SU-DHL-6 (cell line): ENCODE data around the gene COL24A1.

Source experiments
- H2AFZ ChIP-seq: fragments of 200-600 bp; sonication (generic); 2 replicates; pipeline ENCODE4 v1.6.1; 2014; ENCODE audit warnings: low read depth, mild to moderate bottlenecking, moderate library complexity, mixed read lengths, antibody characterized with exemption, low read length; ENCODE audit not compliant: severe bottlenecking
- H3F3A ChIP-seq: fragments of 200-600 bp; shearing (Covaris generic); 2 replicates; pipeline ENCODE4 v1.6.0; 2016; ENCODE audit warnings: antibody characterized with exemption, mild to moderate bottlenecking; ENCODE audit not compliant: insufficient read depth
- H3K27ac ChIP-seq: fragments of 200-600 bp; sonication (generic); 2 replicates; pipeline ENCODE4 v1.5.1; 2016; ENCODE audit warnings: low read depth, mild to moderate bottlenecking, low read length, moderate library complexity, mixed read lengths
- H3K27me3 ChIP-seq: fragments of 200-600 bp; sonication (generic), shearing (Covaris generic); 2 replicates; pipeline ENCODE4 v1.6.0; 2014; ENCODE audit warnings: mild to moderate bottlenecking, low read length
- H3K36me3 ChIP-seq: fragments of 200-600 bp; sonication (generic); 2 replicates; pipeline ENCODE4 v1.6.1; 2014; ENCODE audit warnings: mild to moderate bottlenecking, low read length, mixed read lengths
- H3K4me2 ChIP-seq: fragments of 300-600, 200-600 bp; shearing (Covaris generic), sonication (generic); 2 replicates; pipeline ENCODE4 v1.6.0; 2014; ENCODE audit warnings: low read length, low read depth, mild to moderate bottlenecking; ENCODE audit not compliant: poor library complexity, severe bottlenecking
- H3K4me3 ChIP-seq: fragments of 200-600 bp; sonication (generic); 2 replicates; pipeline ENCODE4 v1.5.1; 2014; ENCODE audit warnings: antibody characterized with exemption, low read length, mild to moderate bottlenecking, mixed read lengths; ENCODE audit not compliant: insufficient read depth, poor library complexity, severe bottlenecking
- H3K79me2 ChIP-seq: fragments of 200-600 bp; sonication (generic); 2 replicates; pipeline ENCODE4 v1.6.1; 2014; ENCODE audit warnings: mild to moderate bottlenecking, low read length, moderate library complexity; ENCODE audit not compliant: insufficient read depth
- H3K9ac ChIP-seq: fragments of 200-600 bp; sonication (generic); 2 replicates; pipeline ENCODE4 v1.7.0; 2014; ENCODE audit warnings: mild to moderate bottlenecking, low read length
- H3K9me2 ChIP-seq: fragments of 200-600 bp; sonication (generic); replicated peaks from 2 replicates; pipeline ENCODE4 v1.6.1; 2014; ENCODE audit warnings: low read length; ENCODE audit not compliant: insufficient read depth
- H3K9me3 ChIP-seq: fragments of 200-600 bp; sonication (generic); 2 replicates; pipeline ENCODE4 v1.6.1; 2014; ENCODE audit warnings: low read length, mixed read lengths; ENCODE audit not compliant: insufficient read depth
- H4K20me1 ChIP-seq: fragments of 200-600 bp; sonication (generic); 2 replicates; pipeline ENCODE4 v1.6.1; 2014; ENCODE audit warnings: low read depth, mild to moderate bottlenecking, antibody characterized with exemption, low read length, moderate library complexity, mixed read lengths
- EZH2phosphoT487 ChIP-seq: fragments of 200-600 bp; sonication (generic), shearing (Covaris generic); conservative IDR thresholded peaks from 2 replicates; pipeline ENCODE4 v1.6.1; 2018; ENCODE audit warnings: mild to moderate bottlenecking, antibody characterized with exemption, low read length, moderate library complexity, mixed read lengths
- TF ChIP-seq, protein P1 (sequence below): fragments of 200-600 bp; sonication (generic); IDR thresholded peaks from one replicate; pipeline ENCODE4 v1.5.1; 2017; ENCODE audit warnings: antibody characterized with exemption, mild to moderate bottlenecking, low read length, moderate library complexity; ENCODE audit not compliant: insufficient read depth, poor library complexity, severe bottlenecking

Gene COL24A1

DNA sequence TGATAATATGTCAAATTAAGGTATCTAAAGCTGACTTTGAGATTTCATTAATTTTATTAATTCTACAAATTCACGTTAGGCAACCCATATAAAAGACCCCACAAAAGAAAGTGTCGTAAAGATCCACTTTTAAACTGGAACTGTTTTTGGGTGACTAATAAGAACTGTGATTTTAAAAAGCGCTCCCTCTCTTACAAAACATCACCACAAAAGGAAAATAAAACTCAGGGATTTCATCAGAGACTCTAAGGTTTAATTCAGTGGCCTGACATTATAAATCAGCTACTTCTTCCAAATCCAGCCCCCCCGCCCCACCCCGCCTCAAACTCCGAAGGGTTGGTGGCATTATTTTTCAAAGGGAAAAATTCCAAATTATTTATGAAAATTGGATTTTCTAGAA lies 2.7 kb downstream of the COL24A1 start:
- no peaks in the 10 kb centered on the region for H3K36me3 ChIP-seq
- no peaks in the 10 kb centered on the region for H3K9me3 ChIP-seq
- H3K4me2 ChIP-seq = no peak overlapping the region
- H3F3A ChIP-seq = no peaks in the 10 kb centered on the region
- H4K20me1 ChIP-seq = no peaks in the 10 kb centered on the region
- H3K27ac ChIP-seq = no peak overlapping the region
- no peak overlapping the region for H2AFZ ChIP-seq
- no peaks in the 10 kb centered on the region for H3K79me2 ChIP-seq
- H3K9me2 ChIP-seq = no peaks in the 10 kb centered on the region
- TF ChIP-seq EZH2phosphoT487 = no peak
- TF ChIP-seq, protein P1, sequence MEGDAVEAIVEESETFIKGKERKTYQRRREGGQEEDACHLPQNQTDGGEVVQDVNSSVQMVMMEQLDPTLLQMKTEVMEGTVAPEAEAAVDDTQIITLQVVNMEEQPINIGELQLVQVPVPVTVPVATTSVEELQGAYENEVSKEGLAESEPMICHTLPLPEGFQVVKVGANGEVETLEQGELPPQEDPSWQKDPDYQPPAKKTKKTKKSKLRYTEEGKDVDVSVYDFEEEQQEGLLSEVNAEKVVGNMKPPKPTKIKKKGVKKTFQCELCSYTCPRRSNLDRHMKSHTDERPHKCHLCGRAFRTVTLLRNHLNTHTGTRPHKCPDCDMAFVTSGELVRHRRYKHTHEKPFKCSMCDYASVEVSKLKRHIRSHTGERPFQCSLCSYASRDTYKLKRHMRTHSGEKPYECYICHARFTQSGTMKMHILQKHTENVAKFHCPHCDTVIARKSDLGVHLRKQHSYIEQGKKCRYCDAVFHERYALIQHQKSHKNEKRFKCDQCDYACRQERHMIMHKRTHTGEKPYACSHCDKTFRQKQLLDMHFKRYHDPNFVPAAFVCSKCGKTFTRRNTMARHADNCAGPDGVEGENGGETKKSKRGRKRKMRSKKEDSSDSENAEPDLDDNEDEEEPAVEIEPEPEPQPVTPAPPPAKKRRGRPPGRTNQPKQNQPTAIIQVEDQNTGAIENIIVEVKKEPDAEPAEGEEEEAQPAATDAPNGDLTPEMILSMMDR = no peak
- H3K4me3 ChIP-seq = no peak overlapping the region
- H3K27me3 ChIP-seq = no peaks in the 10 kb centered on the region
- no peak overlapping the region for H3K9ac ChIP-seq

DNA sequence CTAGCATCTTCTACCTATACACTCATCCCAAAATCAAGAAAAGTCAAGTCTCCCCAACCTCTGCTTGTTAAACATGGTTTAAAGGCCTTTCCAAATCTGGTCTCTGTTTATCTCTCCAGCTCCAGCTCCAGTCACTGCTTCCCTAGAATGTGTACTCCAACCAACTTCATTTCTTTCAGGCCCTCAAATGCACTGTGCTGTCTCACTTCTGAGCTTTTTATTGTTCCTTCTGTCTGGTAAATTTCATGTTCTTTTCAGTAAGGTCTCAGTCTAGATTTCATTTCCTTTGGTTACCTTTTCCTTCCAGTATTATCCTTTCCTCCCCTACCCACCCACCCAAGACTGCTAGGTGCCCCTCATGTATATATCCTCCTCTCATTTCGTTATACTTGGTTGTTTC lies 3.7 kb downstream of the COL24A1 start:
- Histone ChIP-seq H3K4me2 (no peak overlapping the region), H3K9ac (no peak overlapping the region), H3K36me3 (no peaks in the 10 kb centered on the region), H3K9me2 (no peaks in the 10 kb centered on the region), H3K9me3 (no peaks in the 10 kb centered on the region), H2AFZ (no peak overlapping the region), H4K20me1 (no peaks in the 10 kb centered on the region), H3K27me3 (no peaks in the 10 kb centered on the region), H3K27ac (no peak overlapping the region), H3F3A (no peaks in the 10 kb centered on the region), H3K4me3 (no peak overlapping the region), H3K79me2 (no peaks in the 10 kb centered on the region)
- no peak for TF ChIP-seq EZH2phosphoT487
- TF ChIP-seq, protein P1 = no peak

GRCh38 chr1:86151427-86151826 lies 5.1 kb downstream of the COL24A1 start:
- H3K79me2 ChIP-seq = no peaks in the 10 kb centered on the region
- no peaks in the 10 kb centered on the region for H3K9me2 ChIP-seq
- TF ChIP-seq, protein P1 = no peak
- no peak for TF ChIP-seq EZH2phosphoT487
- no peaks in the 10 kb centered on the region for H3K27me3 ChIP-seq
- H4K20me1 ChIP-seq = no peaks in the 10 kb centered on the region
- no peak overlapping the region for H3K27ac ChIP-seq
- H3K4me3 ChIP-seq = no peak overlapping the region
- no peaks in the 10 kb centered on the region for H3K9me3 ChIP-seq
- H3K9ac ChIP-seq = no peak overlapping the region
- no peaks in the 10 kb centered on the region for H3K36me3 ChIP-seq
- no peak overlapping the region for H2AFZ ChIP-seq
- H3F3A ChIP-seq = no peaks in the 10 kb centered on the region
- H3K4me2 ChIP-seq = no peak overlapping the region
